ENCODE data around the gene FLNC.
A peak's percentile ranks its signal among the peaks of the same experiment; 100 is the strongest.

Gene FLNC

DNA sequence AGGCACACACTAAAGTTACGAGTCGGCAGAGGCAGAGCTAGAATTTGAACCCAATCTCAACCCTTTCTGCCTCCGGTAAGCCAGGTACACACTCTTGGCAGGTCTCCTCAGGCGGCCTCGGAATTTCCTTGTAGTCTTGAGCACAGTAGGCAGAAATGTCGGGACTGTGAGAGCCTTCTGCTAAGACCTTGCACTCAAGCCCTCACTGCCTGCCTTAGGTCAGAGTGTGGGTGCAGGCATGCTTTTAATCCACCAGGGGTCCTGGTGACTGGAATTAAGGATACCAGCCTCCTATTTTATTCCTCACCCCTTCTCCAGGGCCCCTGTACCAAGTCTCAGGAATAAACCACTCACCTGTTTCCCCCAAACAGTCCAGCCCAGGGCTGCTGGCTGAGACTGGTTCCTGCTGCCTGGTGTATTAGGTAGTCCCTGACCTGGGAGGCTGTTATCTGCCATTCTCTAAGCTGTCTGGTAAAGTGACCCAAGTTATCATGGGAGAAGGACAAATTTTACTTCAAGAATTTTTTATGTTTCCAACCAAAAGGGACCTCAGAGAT is 33.3 kb downstream of the FLNC start:
- peak in 1 of 2 donors; percentile 14 for DNase-seq (ENCODE audit: low read depth in 2 of 2)

DNA sequence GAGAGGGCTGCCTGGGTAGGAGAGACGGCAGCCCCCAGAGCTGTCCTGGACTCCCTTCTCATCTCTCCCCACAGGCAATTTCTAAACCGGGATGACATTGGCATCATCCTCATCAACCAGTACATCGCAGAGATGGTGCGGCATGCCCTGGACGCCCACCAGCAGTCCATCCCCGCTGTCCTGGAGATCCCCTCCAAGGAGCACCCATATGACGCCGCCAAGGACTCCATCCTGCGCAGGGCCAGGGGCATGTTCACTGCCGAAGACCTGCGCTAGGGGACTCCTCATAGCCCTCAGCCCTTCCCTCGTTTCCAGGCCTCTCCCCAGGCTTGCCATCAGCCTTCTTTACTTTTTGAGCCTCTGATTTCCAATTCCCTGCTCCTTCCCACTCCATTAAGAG is 35.1 kb downstream of the FLNC start:
- no peak for DNase-seq (ENCODE audit: low read depth in 2 of 2)

DNA sequence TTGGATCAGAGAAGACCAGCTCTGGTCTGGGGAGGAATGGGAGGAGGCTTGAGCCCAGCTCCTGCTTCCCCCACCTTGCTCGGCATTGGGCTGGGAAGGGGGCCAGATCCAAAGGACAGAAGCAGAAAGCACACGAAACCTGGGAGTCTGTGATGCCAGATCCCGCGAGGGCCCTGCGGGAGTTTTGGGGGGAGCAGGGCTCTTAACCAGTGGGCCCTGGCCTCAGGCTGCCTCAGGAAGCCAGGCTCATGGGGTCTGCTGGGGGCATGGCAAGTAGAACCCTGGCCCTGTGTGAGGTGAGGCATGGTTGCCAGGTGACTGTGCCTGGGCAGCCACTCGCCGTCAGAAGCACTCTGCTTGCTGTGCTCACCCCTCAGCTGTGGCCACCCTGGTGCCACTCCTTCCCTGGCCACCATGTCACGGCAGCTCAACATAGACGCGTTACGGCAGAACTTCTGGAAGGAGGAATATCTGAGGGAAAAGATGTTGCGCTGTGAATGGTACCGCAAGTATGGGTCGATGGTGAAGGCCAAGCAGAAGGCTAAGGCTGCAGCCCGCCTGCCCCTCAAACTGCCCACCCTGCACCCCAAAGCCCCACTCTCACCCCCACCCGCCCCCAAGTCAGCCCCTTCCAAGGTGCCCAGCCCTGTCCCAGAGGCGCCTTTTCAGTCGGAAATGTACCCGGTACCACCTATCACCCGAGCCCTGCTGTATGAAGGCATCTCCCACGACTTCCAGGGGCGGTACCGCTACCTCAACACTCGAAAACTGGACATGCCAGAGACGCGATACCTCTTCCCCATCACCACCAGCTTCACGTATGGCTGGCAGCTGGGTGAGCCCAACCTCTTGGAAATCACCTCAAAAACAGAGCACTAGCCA is 36.0 kb downstream of the FLNC start:
- DNase-seq (ENCODE audit: low read depth in 2 of 2), result no peak

DNA sequence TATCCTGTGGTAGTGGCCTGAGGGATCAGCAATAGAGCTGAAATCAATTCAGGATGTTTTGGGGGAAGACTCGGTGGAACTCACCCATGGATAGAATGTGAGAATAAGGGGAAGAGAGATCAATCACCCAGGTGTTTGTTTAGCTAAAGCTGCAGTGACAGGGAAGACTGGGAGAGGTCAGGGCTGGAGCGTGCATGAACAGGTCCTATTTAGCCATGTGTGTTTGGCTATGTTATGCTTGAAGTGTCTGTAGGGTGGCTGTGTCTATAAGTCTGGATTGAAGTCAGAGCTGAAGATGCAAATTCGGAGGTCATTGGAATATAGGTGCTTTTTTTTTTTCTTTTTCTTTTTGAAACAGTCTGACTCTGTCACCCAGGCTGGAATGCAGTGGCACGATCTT is 37.0 kb downstream of the FLNC start:
- DNase-seq (ENCODE audit: low read depth in 2 of 2), result no peak

DNA sequence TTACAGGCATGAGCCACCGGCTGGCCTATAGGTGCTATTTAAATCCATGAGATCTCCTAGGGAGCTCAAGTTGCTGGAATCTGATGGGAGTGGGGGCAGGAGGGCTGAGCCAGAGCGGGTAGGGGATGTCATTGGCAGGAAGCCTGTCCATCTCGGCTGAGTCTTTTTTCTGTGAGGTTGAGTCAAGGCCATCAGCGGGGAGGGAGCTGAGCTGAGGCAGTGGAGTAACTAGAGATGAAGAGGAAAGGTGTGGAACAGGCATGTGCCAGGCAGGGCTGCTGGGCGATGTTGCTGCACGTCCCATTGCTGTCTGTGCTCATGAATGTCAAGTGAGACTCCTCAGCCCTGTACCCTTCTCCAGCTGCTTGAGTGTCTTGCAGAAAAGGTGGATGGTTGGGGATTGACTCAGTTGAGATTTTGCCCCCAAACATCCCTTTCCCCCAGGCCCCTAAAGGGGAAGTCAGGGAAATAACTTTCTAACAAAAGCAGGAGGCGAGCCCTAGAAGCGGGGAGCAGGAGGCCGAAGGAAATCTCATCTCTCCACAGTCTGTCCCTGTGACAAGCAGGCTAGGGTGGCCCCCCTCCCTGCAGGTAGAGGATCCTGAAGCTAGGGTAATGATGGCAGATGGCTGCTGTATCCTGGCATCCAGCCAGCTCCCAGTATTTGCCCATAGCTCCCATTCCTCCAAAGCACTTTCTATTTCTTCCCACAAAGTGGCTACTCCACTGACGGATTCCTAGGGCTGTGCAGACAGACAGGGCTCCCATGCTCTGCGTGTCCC is 37.8 kb downstream of the FLNC start:
- DNase-seq (ENCODE audit: low read depth in 2 of 2), result no peak

DNA sequence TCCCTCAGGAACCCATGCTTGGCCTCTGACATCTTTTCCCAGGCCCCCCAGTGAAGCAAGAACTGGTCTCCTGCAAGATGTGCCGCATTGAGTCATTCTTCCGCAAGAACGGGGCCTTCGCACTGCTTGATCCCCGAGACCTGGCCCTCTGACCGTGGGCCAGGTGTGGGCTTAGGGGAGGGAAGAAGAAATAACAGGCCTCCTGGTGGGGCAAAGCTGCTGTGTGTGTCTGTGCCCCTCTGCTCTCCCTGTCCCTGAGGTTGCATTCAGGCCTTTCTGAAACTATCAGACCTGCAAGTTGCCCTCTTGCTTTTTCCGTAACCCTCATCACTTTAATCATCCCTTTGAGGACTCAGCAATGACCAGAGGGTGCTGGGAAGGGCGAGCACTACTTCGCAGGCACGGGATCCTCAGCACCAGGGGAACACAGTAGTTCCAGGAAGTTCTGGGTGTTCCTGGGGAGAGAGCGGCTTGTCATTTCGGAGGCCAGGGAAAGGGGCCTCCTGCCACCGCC is 38.5 kb downstream of the FLNC start:
- no peak for DNase-seq (ENCODE audit: low read depth in 2 of 2)

DNA sequence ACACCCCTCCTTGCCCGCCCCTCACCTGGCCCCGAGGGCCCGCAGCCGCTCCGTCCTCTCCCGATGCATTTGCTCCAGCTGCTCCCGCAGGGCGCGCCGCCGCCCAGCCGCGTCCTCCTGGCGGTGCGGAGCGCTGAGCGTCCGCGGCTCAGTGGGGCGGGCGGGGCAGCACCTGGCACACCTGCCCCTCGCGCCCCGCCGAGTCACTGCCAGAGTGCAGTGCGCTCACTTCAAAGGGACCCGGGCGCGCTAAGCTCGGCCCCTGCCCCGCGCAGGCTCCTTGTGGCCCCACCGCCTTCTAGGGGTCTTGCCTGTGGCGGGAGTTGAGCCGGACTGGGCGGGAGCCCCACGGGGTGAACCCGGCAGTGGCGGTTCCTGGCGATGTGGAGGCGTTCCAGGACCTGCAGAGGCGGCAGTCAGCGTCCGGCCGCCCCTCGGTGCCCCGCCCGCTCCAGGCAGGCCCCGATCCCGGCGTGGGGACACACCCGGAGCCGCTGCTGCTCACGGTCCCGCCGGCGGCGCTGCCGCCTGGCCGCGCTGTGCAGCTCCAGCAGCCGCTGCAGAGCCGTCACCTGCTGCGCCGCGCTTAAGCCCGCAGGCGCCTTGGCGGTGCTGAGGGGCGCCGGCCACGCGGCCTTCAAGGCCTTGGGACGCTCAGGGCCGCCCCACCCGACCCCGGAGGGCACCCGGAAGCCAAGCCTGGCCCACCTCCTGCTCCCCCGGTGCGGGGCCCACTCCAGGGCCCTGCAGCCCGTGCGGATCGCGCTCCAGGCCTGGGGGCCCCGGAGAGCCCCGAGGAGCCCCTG is 39.1 kb downstream of the FLNC start:
- peak in 1 of 2 donors; percentile 23 for DNase-seq (ENCODE audit: low read depth in 2 of 2)

DNA sequence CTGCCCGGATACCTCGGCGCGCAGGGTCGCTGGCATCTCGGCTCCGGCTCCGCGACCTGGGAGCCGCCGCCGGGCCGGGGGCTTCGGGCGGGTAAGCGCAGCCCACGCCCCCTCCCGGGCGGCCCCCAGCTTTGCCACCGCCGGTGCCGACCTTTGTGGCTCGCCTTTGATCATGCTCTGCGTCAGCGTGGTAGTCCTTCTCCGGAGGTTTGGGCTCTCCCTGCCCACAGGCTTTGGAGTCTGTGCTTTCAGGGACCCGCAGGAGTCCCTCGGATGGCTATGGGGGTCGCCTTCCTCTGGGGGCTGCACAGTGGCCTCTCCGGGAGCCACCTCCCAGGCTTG is 39.7 kb downstream of the FLNC start:
- DNase-seq (ENCODE audit: low read depth in 2 of 2), result no peak

DNA sequence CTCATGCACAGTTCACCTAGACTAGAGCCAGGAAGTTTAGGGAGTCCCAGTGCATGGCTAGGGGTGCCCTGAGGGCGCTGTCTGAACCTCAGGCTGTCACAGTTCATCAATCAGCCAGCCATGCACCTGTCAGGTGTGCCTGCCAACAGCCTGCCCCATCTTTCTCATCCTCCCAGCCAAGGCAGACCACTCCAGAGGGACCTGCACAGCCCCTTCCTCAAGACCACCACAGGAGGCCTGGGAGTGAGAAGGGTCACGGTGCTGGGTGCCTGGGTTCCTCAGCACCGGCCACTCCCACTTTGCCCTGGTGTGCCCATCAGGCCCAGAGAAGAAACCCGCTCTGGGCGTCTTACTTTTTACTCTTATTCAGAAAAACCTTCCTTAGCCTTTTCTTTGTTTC is 40.8 kb downstream of the FLNC start:
- DNase-seq (ENCODE audit: low read depth in 2 of 2), result no peak

DNA sequence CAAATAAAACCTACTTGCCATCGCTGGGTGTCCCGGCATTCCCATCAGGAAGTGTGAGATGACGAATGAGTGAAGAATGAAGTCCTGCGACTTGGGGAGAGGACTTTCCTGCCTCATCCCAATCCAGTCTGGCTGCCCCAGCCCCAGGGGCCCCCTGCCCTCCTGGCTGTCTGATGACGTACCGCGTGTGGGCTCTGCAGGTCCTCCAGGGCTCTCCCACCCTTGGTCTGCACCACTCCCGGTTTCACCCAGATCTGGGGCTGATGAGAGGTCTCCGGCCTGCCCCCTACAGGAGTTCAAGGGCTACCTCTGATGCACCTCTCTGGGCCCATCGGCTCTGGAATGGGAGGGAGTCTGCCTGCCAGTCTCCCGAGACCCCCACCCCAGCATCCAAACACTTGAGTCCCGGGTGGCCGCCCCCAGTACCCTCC is 42.2 kb downstream of the FLNC start:
- no peak for DNase-seq (ENCODE audit: low read depth in 2 of 2)

DNA sequence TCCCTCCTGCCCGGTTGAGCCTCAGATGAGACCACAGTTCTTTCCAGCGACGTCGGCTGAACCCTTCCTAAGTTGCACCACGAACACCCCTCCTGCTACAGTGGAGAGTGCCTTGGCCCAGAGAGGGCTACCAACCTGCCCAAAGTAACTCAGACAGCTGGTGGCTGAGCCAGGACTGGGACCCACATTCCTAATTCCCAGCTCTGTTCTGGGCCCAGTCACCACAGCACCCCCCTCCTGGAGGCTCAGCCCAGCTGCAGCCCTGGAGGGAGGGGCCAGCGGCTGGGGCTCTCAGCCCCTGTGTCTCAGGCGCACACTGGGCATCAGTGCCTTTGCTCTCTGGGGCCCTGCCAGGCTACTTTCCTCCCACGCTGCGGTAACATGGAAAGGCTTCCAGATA is 43.0 kb downstream of the FLNC start:
- no peak for DNase-seq (ENCODE audit: low read depth in 2 of 2)

DNA sequence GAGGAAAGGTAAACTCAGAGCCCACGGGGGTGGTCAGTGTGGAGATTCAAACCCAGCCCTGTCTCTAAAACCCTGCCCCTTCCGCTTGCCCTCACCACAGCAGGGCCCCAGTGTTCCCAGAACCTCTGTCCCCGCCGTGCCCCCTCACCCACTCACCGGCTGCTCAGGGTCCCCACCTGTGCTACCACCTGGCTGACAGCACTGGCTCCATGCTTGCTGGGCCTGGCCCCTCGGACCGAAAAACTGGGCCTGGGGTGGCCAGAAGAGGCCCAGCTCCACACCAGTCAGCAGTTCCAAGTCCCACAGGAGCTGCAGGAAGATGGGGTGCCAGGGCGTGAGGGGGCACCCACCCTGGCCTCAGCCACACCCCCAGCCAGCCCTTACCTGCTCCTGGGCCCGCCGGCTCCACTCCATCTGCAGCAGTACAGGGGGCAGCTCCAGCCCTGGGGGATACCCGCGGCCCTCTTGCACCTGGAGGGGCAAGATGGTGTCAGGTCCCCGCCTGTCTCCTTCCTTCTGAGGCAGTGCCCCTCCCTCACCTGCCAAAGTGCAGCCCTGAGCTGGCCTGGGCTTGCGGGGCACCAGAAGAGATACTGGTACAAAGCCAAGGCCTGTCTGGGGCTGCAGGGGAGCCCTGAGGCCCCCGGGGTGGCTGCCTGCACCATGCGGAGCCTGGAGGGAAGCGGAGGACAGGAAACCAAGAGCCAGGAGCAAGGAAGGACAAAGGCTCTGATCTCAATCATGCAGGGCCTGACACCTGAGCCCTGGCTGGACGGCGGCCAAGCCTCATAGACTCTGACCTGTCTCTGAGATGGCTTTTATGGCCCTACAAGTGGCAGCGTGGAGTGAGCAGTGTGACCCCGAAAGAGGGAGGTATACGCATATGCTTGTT is 44.2 kb downstream of the FLNC start:
- no peak for DNase-seq (ENCODE audit: low read depth in 2 of 2)

DNA sequence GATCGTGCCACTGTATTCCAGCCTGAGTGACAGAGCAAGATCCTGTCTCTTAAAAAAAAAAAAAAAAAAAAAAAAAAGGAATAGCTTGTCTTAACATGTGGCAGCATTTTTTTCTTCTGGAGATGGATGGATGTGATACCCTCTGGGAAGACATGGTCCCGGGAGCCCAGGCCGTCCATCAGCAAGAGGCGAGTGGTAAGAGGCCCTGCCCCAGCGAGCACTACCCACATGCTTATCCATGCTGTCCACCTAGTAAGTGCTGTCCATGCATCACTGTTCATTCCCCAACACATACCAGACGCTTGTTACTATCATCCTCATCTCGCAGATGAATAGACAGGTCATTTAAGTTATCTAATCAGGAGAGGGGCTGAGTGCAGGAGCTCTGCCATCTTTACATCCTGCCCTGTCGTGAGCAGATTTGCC is 45.3 kb downstream of the FLNC start:
- DNase-seq (ENCODE audit: low read depth in 2 of 2), result no peak

DNA sequence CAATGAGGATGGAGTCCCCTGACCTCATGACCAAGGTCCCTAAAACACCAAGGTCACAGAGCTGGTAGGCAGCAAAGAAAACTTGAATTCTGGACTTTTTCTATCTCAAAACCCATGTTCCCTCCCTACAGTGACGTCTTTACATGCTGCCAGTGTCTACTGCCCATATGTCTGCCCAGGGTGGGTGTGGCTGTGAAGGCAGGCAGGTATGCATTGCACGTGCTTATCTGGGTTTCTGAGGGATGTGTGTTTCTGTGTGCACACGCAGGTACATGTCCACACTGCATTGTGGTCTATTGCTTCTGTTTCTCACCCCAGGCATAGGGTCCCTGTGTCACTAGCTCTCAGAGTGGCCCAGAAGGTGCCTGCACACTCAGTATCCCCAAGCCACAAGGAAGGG is 45.9 kb downstream of the FLNC start:
- DNase-seq (ENCODE audit: low read depth in 2 of 2), result no peak

DNA sequence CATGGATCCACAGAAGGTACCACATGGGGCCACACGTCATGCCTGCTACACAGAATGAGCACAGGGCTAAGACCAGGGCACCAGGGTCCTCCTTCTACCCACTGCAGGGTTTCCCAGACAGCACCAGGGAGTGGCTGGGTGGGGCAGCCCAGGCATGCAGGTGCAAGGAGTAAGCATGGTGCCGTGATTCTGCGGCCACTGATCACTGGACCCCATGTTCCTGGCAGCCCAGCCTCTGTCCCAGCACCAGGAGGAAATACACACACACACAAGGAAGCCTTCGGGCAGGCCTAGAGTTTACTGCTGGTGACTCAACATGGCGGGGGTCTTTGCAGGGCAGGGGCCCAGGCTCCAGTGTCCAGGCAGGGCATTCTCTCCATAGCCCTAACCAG is 46.4 kb downstream of the FLNC start:
- no peak for DNase-seq (ENCODE audit: low read depth in 2 of 2)

DNA sequence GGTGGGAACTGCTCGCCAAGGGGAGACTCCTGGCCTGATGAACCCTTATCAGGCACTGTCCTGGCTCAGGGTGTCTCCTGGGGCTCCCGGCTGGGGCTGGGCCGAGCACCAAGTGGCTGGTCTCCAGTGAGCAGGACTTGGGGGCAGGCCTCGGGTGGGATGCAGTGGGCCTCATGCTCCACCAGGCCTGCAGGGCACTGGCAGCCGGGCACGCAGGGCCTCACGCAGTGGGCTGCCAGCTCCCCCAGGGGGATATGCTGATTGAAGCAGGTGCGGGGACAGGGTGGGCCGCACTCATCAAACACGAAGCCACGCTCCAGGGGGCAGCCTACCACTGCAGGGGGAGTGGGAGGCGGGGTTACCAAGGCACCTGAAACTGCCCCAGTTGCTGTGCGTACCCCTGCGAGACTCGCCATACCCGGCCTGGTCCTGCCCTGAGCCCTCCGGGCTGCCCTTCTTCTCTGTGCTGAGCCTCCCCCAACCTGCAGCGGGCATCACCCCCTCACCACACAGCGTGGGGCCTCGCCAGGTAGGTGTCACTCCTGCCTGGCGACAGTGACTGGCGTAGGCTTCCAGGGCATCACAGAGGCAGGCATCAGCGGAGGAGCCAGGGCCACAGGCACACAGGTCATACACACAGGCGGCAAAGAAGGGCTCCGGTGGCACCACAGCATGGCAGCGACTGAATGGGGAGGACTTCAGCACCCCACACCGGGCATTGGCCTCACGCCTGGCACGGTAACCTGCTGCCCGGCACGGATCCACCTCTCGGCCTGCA is 47.0 kb downstream of the FLNC start:
- no peak for DNase-seq (ENCODE audit: low read depth in 2 of 2)

DNA sequence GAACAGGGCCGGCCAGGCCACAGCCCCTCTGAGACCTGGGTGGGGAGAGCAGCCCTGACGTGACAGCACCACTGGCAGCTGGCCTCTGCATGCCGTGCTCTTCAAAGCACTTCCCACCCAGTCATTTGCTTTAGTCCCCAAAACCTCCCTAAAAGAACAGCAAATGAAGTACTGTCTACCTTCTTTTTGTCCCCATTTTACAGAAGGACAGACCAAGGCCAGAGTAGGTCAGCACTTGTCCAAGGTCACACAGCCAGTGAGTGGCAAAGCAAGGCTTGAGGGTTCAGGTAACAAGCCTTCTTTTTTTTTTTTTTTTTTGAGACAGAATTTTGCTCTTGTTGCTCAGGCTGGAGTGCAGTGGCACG is 47.5 kb downstream of the FLNC start:
- DNase-seq (ENCODE audit: low read depth in 2 of 2), result no peak

DNA sequence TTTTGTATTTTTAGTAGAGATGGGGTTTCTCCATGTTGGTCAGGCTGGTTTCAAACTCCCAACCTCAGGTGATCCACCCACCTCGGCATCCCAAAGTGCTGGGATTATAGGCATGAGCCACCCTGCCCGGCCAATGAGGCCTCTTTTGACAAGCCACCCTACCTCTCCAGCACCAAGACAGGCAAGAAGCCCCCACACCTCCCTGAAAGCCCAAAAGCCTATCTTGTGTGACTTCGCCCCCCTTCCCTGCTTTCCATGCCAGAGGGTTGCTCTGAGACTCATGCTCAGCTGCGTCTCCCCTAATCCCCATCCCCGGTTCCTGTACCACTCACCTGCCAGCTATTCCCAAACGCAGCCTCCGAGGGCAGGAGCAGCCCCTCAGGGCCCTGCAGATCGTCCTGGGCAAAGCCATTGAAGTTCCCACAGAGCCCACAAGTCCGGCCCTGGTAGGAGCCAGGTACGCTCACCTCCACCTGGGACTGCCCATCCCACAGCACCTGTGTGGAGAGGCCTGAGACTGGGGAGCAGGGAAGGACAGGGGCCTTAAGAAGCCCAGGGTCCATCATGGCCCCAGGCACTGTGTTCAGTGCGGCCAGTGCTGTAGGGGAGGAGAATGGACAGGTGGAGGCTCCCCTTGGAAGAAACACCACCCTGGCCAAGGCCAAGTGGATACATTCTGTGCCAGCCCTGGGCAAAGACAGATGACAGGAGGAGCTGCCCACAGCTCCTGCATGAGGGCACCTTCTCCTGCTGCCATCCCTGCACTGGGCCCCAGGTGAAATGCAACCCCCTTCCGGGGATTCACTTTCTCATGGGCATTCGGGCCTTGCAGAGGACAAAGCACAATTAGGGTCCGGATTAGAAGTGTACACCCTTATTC is 48.3 kb downstream of the FLNC start:
- no peak for DNase-seq (ENCODE audit: low read depth in 2 of 2)

DNA sequence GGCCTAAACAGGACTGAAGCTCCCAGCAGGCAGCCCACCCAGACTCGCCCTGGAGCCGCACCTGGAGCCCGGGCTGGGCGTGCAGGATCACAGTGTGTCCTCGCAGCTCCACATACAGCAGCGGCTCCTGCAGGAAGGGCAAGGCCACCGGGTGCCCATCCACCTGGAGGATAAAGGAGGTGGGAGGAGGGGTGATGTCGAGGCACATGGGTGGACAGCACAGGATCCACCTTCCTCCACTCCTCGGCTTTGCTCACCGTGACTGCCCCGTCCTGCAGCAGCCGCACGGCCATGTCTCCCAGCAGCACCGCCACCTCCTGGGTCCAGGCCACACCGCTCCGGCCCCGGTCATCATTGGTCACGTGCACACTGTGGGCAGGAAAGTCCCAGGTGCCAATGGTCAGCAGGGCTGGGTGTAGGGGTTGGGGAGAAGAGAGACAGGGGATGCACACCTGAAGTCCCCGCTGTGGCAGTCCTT is 49.3 kb downstream of the FLNC start:
- DNase-seq (ENCODE audit: low read depth in 2 of 2), result no peak
